GM18858 (cell line): ENCODE measurements around the gene ABHD18.
"Not testable (repeated sequence)": the region's sequence is repeated elsewhere in the genome, so short reads cannot be mapped to it uniquely, and the experiment has no call there.

Experiments used
- ATAC-seq: cut with Tn5 transposase; IDR thresholded peaks from one replicate; pipeline ENCODE4 v1.9.1; 2021; ENCODE audit not compliant: unreplicated experiment

ABHD18 gene

DNA sequence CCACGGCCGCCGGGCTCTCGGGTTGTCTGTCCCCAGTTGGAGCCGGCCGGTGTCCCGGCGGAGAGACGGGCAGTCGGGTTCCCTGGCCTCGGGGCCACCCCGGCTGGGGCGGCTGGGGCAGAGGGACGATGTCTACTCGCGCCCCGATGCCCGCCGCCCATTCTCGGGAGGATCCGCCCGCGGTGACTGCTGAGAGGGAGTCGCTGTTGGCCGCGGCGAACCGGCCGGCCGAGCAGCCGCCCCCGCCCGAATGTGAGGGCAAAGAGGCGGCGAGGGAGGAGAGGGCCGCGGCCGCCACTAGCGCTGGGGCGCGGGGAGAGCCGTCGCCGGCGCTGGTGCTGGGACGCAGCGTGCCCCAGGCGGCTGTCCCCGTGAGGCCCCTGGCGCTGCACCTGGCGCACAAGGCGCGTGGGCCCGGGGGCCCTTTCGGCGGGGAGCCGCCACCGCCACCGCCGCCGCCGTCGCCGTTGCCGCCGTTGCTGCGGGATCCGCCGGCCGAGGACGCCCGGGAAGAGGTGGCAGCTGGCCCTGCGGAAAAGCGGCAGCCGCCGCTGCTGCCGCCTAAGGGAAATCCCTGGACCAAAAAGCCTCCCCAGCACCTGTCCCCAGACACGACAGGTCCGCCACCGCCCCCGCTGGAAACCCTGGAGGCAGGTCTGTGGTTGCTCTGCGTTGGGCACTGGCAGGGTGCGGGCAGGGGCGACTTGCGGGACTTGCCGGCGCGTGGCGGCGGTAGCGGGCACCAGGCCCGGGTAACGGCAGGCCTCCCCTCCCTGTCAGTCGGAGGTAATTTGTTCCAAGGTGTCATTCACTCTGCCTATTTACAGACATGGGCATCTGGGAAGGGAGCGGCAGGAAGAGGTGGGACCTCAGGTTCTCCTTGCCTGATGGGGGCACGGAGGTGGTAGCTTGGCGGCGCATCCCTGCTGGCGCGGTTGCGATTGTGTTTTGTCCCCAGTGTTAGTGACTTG lies 96.6 kb downstream of the ABHD18 start:
- ATAC-seq, result peak; percentile 24

DNA sequence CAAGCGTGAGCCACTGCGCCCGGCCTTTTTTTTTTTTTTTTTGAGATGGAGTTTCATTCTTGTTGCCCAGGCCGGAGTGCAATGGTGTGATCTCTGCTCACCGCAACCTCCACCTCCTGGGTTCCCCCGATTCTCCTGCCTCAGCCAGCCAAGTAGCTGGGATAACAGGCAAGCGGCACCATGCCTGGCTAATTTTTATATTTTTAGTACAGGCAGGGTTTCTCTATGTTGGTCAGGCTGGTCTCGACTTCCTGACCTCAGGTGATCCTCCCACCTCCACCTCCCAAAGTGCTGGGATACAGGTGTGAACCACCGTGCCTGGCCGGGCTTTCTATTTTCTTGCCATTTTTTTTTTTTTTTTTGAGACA lies 101.2 kb downstream of the ABHD18 start:
- not testable (repeated sequence) for ATAC-seq

DNA sequence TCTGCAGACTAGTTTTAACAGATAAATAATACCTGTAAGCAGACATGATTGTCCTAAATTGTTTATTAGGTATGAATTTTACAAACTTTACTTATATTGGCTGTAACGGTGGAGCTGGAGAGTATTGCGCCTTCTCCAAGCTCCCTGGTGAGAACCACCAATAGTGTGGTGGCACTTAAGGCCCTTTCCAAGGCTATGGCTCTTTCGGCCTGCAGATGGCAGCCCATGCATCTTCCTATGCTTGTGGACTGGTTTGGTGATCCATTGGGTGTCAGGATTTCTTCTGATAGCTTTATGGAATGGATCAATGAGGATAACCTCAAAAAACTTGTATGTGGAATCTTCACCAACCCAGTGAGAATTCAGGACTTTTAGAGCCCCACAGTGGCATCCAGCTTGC lies 103.7 kb downstream of the ABHD18 start:
- ATAC-seq, result no peak

GRCh38 chr4:128076464-128076863 lies 111.3 kb downstream of the ABHD18 start:
- no peak for ATAC-seq
